WTC11 (cell line): ENCODE measurements around the gene IQGAP3.

Source experiments
- CTCF ChIP-seq: fragments of 200-600 bp; IDR thresholded peaks from 2 replicates; pipeline ENCODE4 v1.8.0; 2022; ENCODE audit warnings: antibody characterized with exemption
- ZBTB21 ChIP-seq: sonication (generic); formaldehyde crosslinking; IDR thresholded peaks from 2 replicates; pipeline ENCODE4 v1.8.1; 2023; ENCODE audit warnings: mild to moderate bottlenecking, missing genetic modification reagents, borderline replicate concordance

DNA sequence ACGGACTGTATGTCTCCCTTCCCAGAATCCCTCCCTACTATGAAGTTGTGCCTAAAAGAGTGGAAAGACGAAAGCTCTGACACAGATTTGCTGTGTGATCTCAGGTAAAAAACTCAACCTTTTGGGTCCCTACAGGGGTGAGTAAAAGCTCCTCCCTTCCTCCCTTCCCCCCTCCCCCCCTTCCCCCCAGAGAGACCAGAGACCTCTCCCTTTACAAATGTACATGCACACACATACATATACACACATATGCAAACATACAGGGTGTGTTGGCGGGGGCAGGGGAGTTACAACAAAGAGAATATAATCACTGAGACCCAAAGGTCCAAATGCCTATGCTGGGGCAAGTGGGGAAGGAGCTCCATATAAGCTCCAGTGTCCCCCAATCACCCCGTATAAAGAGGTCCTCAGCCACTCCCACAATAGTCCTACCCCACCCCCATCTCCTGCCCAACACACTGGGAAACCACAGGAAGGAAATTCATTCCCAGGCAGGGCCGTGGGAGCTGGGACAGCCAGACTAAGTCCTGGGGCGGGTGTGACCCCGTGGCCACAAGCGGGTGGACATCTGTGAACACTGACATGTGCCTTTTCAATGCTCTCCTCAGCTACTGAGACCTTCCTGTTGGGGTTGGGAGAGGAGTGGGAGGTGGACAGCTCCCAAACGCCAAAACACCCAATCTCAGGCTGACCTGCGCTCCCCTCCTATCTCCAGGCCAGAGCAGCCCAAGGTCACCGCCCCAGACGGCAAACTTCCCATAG lies 73.8 kb downstream of the IQGAP3 start:
- TF ChIP-seq ZBTB21 (CRISPR knock-in tag), result no peak
- TF ChIP-seq CTCF, result no peak
